Neural progenitor cell (in vitro differentiated cells): Measurements from ENCODE around the gene TRPM3. TPM values are rescaled to one million over a fixed set of nuclear protein-coding genes. Genes with fewer than 3 reads are reported as not detected.

ENCODE experiments used
- DNase-seq: peaks from one replicate; pipeline ENCODE4 v3.0.0-alpha.2; 2016; ENCODE audit warnings: low spot score
- H2AFZ ChIP-seq: fragments of 200-600 bp; sonication (generic); replicated peaks from 2 replicates; pipeline ENCODE4 v1.6.1; 2016; ENCODE audit warnings: antibody characterized with exemption
- H3F3A ChIP-seq: fragments of 200-600 bp; sonication (generic); 2 replicates; pipeline ENCODE4 v1.6.1; 2016; ENCODE audit warnings: antibody characterized with exemption, low read depth
- H3K27ac ChIP-seq: fragments of 200-600 bp; sonication (generic); 2 replicates; pipeline ENCODE4 v1.5.1; 2016; ENCODE audit warnings: mild to moderate bottlenecking
- H3K27me3 ChIP-seq: fragments of 200-600 bp; sonication (generic); 2 replicates; pipeline ENCODE4 v1.6.1; 2016; ENCODE audit warnings: mild to moderate bottlenecking, moderate library complexity
- H3K36me3 ChIP-seq: fragments of 200-600 bp; sonication (generic); 2 replicates; pipeline ENCODE4 v1.5.1; 2016
- H3K4me1 ChIP-seq: fragments of 200-600 bp; sonication (generic); 2 replicates; pipeline ENCODE4 v1.6.1; 2016; ENCODE audit warnings: mixed run types
- H3K4me2 ChIP-seq: fragments of 200-600 bp; sonication (generic); 2 replicates; pipeline ENCODE4 v1.6.1; 2016
- H3K4me3 ChIP-seq: fragments of 200-600 bp; sonication (generic); 2 replicates; pipeline ENCODE4 v1.5.1; 2016
- H3K79me2 ChIP-seq: fragments of 200-600 bp; sonication (generic); 2 replicates; pipeline ENCODE4 v1.6.1; 2016; ENCODE audit warnings: low read depth
- H3K9ac ChIP-seq: fragments of 200-600 bp; sonication (generic); 2 replicates; pipeline ENCODE4 v1.6.1; 2016
- H3K9me3 ChIP-seq: fragments of 200-600 bp; sonication (generic); 2 replicates; pipeline ENCODE4 v1.5.1; 2016; ENCODE audit warnings: low read depth
- H4K20me1 ChIP-seq: fragments of 200-600 bp; sonication (generic); 2 replicates; pipeline ENCODE4 v1.6.1; 2016; ENCODE audit warnings: low read depth
- H3K27ac Mint-ChIP-seq: 3 replicates; pipeline ENCODE4 v1.8.0; 2021; ENCODE audit warnings: mixed read lengths
- H3K27me3 Mint-ChIP-seq: 2 replicates; pipeline ENCODE4 v1.8.0; 2022; ENCODE audit warnings: low read depth, mild to moderate bottlenecking, inconsistent platforms, moderate library complexity, mixed read lengths; ENCODE audit not compliant: insufficient read depth
- H3K36me3 Mint-ChIP-seq: 3 replicates; pipeline ENCODE4 v1.8.0; 2021; ENCODE audit warnings: mixed read lengths
- H3K4me1 Mint-ChIP-seq: 3 replicates; pipeline ENCODE4 v1.8.0; 2021; ENCODE audit warnings: mixed read lengths
- H3K4me3 Mint-ChIP-seq: 3 replicates; pipeline ENCODE4 v1.8.0; 2021; ENCODE audit warnings: mild to moderate bottlenecking, moderate library complexity, mixed read lengths
- H3K9me3 Mint-ChIP-seq: 3 replicates; pipeline ENCODE4 v1.8.0; 2020; ENCODE audit warnings: mixed read lengths
- EZH2 ChIP-seq: fragments of 200-600 bp; sonication (generic); IDR thresholded peaks from 2 replicates; pipeline ENCODE4 v1.6.1; 2017; ENCODE audit warnings: antibody characterized with exemption, mild to moderate bottlenecking, moderate library complexity
- EZH2phosphoT487 ChIP-seq: fragments of 200-600 bp; sonication (generic); IDR thresholded peaks from 2 replicates; pipeline ENCODE4 v1.6.1; 2017; ENCODE audit warnings: antibody characterized with exemption
- total RNA-seq: library from RNA; depleted of rRNA; stranded (reverse); fragments of >200 nt; gene quantifications from 2 replicates; pipeline ENCODE4 v1.2.3, GENCODE V29; 2015; ENCODE audit warnings: low replicate concordance
- TF ChIP-seq, protein P1 (sequence below): fragments of 200-600 bp; sonication (generic); IDR thresholded peaks from 2 replicates; pipeline ENCODE4 v1.5.1; 2017; ENCODE audit warnings: antibody characterized with exemption, mild to moderate bottlenecking

The TRPM3 gene
- total RNA-seq, 1 donor from 2014 or later = 37.2 TPM

DNA sequence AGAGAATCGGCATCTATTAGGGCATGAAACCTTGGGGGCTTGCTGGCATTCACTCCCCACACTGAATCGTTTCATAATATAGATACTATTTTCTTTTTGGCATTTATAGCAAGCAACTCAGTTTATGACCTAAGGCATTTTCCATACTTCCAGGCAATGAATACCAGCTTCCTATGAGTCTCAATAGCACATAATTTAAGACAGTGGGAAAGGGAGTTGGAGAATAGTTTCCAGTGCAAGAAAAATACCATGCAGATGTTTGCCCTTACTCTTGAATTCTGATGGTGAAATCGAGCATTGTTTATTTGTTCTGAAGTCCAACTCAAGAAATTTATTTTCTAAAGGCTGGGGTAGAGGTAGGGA lies 531.1 kb downstream of the TRPM3 start:
- no peak overlapping the region for H3K4me3 Mint-ChIP-seq
- no peaks in the 10 kb centered on the region for H3K9me3 Mint-ChIP-seq
- Histone ChIP-seq H3K4me1 (no peaks in the 10 kb centered on the region), H3F3A (no peaks in the 10 kb centered on the region), H3K79me2 (no peaks in the 10 kb centered on the region), H4K20me1 (no peaks in the 10 kb centered on the region), H3K9me3 (no peaks in the 10 kb centered on the region), H3K27me3 (no peaks in the 10 kb centered on the region), H3K4me3 (no peak overlapping the region), H2AFZ (no peak overlapping the region), H3K4me2 (no peak overlapping the region), H3K9ac (no peak overlapping the region), H3K27ac (no peak overlapping the region), H3K36me3 (no peaks in the 10 kb centered on the region)
- H3K27me3 Mint-ChIP-seq = no peaks in the 10 kb centered on the region
- H3K4me1 Mint-ChIP-seq = no peaks in the 10 kb centered on the region
- no peak for DNase-seq
- H3K36me3 Mint-ChIP-seq = peaks cover 14% of the 10 kb centered on the region
- no peak for TF ChIP-seq EZH2
- TF ChIP-seq, protein P1, sequence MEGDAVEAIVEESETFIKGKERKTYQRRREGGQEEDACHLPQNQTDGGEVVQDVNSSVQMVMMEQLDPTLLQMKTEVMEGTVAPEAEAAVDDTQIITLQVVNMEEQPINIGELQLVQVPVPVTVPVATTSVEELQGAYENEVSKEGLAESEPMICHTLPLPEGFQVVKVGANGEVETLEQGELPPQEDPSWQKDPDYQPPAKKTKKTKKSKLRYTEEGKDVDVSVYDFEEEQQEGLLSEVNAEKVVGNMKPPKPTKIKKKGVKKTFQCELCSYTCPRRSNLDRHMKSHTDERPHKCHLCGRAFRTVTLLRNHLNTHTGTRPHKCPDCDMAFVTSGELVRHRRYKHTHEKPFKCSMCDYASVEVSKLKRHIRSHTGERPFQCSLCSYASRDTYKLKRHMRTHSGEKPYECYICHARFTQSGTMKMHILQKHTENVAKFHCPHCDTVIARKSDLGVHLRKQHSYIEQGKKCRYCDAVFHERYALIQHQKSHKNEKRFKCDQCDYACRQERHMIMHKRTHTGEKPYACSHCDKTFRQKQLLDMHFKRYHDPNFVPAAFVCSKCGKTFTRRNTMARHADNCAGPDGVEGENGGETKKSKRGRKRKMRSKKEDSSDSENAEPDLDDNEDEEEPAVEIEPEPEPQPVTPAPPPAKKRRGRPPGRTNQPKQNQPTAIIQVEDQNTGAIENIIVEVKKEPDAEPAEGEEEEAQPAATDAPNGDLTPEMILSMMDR = no peak
- no peak overlapping the region for H3K27ac Mint-ChIP-seq

DNA sequence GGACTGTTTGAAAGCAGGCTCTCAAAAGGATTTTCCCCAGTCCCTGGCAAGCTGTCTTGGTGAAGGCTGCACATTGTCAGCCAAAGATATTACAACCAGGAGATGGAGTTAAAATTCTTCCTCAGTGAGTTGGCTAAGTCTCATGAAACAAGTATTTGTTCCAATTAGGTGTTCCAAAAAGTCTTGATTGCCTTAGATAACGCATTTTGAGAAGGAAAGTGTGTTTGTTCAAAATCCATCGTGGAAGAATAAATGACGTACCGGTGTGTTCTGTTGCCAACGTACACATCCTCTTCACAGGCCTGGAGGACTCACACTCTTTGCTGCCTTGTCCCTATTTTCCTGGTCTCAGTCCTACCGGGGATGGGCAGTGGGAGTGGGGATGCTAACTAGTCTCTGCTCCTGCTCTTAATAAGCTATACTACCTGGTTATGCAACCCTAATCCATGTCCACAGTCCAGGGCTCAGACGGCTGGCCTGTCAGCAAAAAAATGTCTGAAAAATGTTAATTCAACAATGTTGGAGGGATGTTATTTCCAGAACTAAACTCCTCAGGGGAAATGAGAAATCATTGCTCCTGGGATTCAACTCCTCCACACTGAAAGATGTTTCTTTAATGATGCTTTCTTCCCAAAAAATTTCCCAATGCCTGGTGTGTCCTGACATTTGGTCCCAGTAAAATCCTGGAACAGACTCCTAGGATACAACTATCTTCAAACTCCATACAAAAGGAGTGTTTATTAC lies 531.7 kb downstream of the TRPM3 start:
- no peaks in the 10 kb centered on the region for H3K79me2 ChIP-seq
- Mint-ChIP-seq H3K4me3 (no peak overlapping the region), H3K4me1 (no peaks in the 10 kb centered on the region), H3K27me3 (no peaks in the 10 kb centered on the region), H3K36me3 (peaks cover 14% of the 10 kb centered on the region), H3K27ac (no peak overlapping the region), H3K9me3 (no peaks in the 10 kb centered on the region)
- no peaks in the 10 kb centered on the region for H3F3A ChIP-seq
- no peaks in the 10 kb centered on the region for H3K27me3 ChIP-seq
- H3K4me2 ChIP-seq = no peak overlapping the region
- H2AFZ ChIP-seq = no peak overlapping the region
- TF ChIP-seq EZH2phosphoT487 = no peak
- TF ChIP-seq, protein P1 = no peak
- no peak for TF ChIP-seq EZH2
- H3K4me3 ChIP-seq = no peak overlapping the region
- no peaks in the 10 kb centered on the region for H3K36me3 ChIP-seq
- H4K20me1 ChIP-seq = no peaks in the 10 kb centered on the region
- no peak for DNase-seq
- H3K9me3 ChIP-seq = no peaks in the 10 kb centered on the region
- no peak overlapping the region for H3K9ac ChIP-seq
- H3K4me1 ChIP-seq = no peaks in the 10 kb centered on the region
- H3K27ac ChIP-seq = no peak overlapping the region

DNA sequence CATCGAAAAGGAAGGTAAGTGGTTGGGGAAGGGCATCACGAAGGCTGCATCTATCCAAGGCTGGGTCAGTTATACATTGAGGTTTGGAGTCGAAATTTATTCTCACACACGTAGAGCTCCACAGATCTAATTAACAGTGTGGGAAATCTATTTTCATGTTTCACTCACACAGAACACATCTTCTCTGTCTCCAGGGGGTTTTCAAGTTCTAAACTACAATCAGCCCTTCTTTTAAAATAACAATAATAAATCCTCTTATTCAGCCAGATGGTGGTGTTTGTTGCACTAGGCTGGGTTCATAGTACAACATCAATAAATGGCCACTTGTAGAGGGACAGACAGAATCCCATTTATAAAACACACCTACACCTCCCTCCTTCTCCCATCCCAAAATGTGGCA lies 532.4 kb downstream of the TRPM3 start:
- Mint-ChIP-seq H3K27me3 (no peaks in the 10 kb centered on the region), H3K4me3 (no peak overlapping the region), H3K27ac (no peak overlapping the region), H3K9me3 (no peaks in the 10 kb centered on the region), H3K36me3 (peaks cover 14% of the 10 kb centered on the region), H3K4me1 (no peaks in the 10 kb centered on the region)
- H3K4me2 ChIP-seq = no peak overlapping the region
- no peak overlapping the region for H2AFZ ChIP-seq
- H3K4me1 ChIP-seq = no peaks in the 10 kb centered on the region
- no peaks in the 10 kb centered on the region for H3K36me3 ChIP-seq
- no peaks in the 10 kb centered on the region for H3K27me3 ChIP-seq
- no peak overlapping the region for H3K4me3 ChIP-seq
- DNase-seq = no peak
- TF ChIP-seq EZH2phosphoT487 = no peak
- TF ChIP-seq, protein P1 = no peak
- TF ChIP-seq EZH2 = no peak
- H3K9ac ChIP-seq = no peak overlapping the region
- H3K79me2 ChIP-seq = no peaks in the 10 kb centered on the region
- no peak overlapping the region for H3K27ac ChIP-seq
- no peaks in the 10 kb centered on the region for H3F3A ChIP-seq
- no peaks in the 10 kb centered on the region for H4K20me1 ChIP-seq
- H3K9me3 ChIP-seq = no peaks in the 10 kb centered on the region
